Measurements from ENCODE around the gene MAF.

MAF gene

GRCh38 chr16:79607587-79607986, 7.0 kb upstream of the MAF start:
- Histone ChIP-seq H3K4me3 (no peak overlapping the region), H3K27ac (no peak overlapping the region)
- no peak for DNase-seq (ENCODE audit: low spot score)

GRCh38 chr16:79605999-79606398, 5.5 kb upstream of the MAF start:
- DNase-seq (ENCODE audit: low spot score): no peak
- no peak overlapping the region for H3K4me3 ChIP-seq
- no peak for TF ChIP-seq CTCF (IDR thresholded peaks at IDR 0.05)
- no peak overlapping the region for H3K27ac ChIP-seq

More at GRCh38 chr16:79607587-79607986, 7.0 kb upstream of the MAF start:
- TF ChIP-seq CTCF (IDR thresholded peaks at IDR 0.05): no peak

- no peak overlapping the region for H3K4me3 ChIP-seq
- H3K27ac ChIP-seq: peak overlapping the region in 1 of 2 donors; percentile 43
Measured at GRCh38 chr16:79603055-79603454, 2.5 kb upstream of the MAF start.

GRCh38 chr16:79602628-79603014, 2.1 kb upstream of the MAF start:
- TF ChIP-seq CTCF (IDR thresholded peaks at IDR 0.05): no peak
- peak overlapping the region; percentile 80 for H3K4me3 ChIP-seq
- peak overlapping the region in 1 of 2 donors; percentile 43 for H3K27ac ChIP-seq
- no peak for DNase-seq (ENCODE audit: low spot score)

More at GRCh38 chr16:79603055-79603454, 2.5 kb upstream of the MAF start:
- no peak for DNase-seq (ENCODE audit: low spot score)
- no peak for TF ChIP-seq CTCF (IDR thresholded peaks at IDR 0.05)

- Histone ChIP-seq H3K4me3 (peak overlapping the region; percentile 80), H3K27ac (peak overlapping the region; percentile 93 to 96)
- peak; percentile 83 for DNase-seq (ENCODE audit: low spot score)
- TF ChIP-seq CTCF (IDR thresholded peaks at IDR 0.05): peak; percentile 67
Measured at GRCh38 chr16:79601931-79602627, 1.5 kb upstream of the MAF start.

GRCh38 chr16:79601092-79601930, 774 bp upstream of the MAF start:
- H3K4me3 ChIP-seq: peak overlapping the region; percentile 80
- TF ChIP-seq CTCF (IDR thresholded peaks at IDR 0.05): no peak
- no peak for DNase-seq (ENCODE audit: low spot score)
- peak overlapping the region; percentile 93 to 96 for H3K27ac ChIP-seq

Data from coronary artery (tissue), 2 donors.